ENCODE data around the gene GPS2.

Gene GPS2

DNA sequence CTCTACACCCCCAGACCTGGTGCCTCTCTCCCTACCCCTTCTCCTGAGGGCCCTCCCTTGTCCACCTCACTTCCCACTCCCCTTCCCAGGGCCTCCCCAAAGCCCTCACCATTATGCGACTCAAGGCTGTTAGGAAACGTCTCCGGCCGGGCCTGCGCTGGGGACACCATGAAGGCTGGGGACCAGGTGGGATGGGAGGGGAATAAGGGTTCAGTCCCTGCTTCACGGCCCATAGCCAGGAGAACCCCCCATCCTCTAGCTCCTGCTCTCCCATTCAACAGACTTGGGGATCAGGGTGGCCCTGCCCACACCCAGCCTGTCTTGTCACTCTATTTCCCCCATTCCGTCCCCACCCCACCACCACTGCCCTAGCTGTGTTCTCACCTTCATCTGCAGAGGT, 11.9 kb upstream of the GPS2 start:
- Histone ChIP-seq H2BK5ac (ENCODE audit: low read length) (no peak overlapping the region), H3K18ac (ENCODE audit: low read length) (no peak overlapping the region), H2BK120ac (ENCODE audit: low read depth, low read length) (no peak overlapping the region), H2AK5ac (ENCODE audit: low read length) (no peak overlapping the region), H3K56ac (ENCODE audit: low read length) (peak overlapping the region; percentile 15), H3K4me2 (ENCODE audit: low read length) (no peak overlapping the region), H3K36me3 (ENCODE audit: control insufficient read depth, insufficient read depth, low read length) (peaks cover 13% of the 10 kb centered on the region), H3K4ac (ENCODE audit: low read depth, low read length) (no peak overlapping the region), H3K79me1 (ENCODE audit: low read length) (peaks cover 11% of the 10 kb centered on the region), H4K5ac (ENCODE audit: low read length) (no peak overlapping the region), H3K27ac (ENCODE audit: low read depth, low read length) (no peak overlapping the region), H4K8ac (ENCODE audit: low read depth, low read length) (no peak overlapping the region), H3K4me1 (ENCODE audit: control insufficient read depth, low read depth, low read length) (no peaks in the 10 kb centered on the region), H3K23ac (ENCODE audit: low read length) (no peak overlapping the region), H3K9ac (ENCODE audit: low read length) (no peak overlapping the region), H2BK15ac (replicated peaks; ENCODE audit: low read depth) (no peak overlapping the region), H3K79me2 (ENCODE audit: control insufficient read depth, insufficient read depth, low read length) (peaks cover 13% of the 10 kb centered on the region), H3K4me3 (ENCODE audit: low read length) (no peak overlapping the region), H3K27me3 (ENCODE audit: insufficient read depth, low read length, poor library complexity) (no peaks in the 10 kb centered on the region)
- DNase-seq, result no peak
- WGBS (ENCODE audit: extremely low coverage, insufficient coverage, low lambda C conversion rate), result no CpG with 5 or more reads among the region's 7 CpGs

GRCh38 chr17:7326186-7326585, 11.0 kb upstream of the GPS2 start:
- no peak overlapping the region for H3K4me2 ChIP-seq (ENCODE audit: low read length)
- no CpG with 5 or more reads among the region's 11 CpGs for WGBS (ENCODE audit: extremely low coverage, insufficient coverage, low lambda C conversion rate)
- H3K79me1 ChIP-seq (ENCODE audit: low read length), result peaks cover 11% of the 10 kb centered on the region
- no peak overlapping the region for H2BK5ac ChIP-seq (ENCODE audit: low read length)
- H3K23ac ChIP-seq (ENCODE audit: low read length), result no peak overlapping the region
- H3K4me1 ChIP-seq (ENCODE audit: control insufficient read depth, low read depth, low read length), result no peaks in the 10 kb centered on the region
- no peak overlapping the region for H2BK15ac ChIP-seq (replicated peaks; ENCODE audit: low read depth)
- no peak overlapping the region for H3K18ac ChIP-seq (ENCODE audit: low read length)
- H3K56ac ChIP-seq (ENCODE audit: low read length), result no peak overlapping the region
- DNase-seq, result no peak
- H3K27me3 ChIP-seq (ENCODE audit: insufficient read depth, low read length, poor library complexity), result no peaks in the 10 kb centered on the region
- no peak overlapping the region for H2BK120ac ChIP-seq (ENCODE audit: low read depth, low read length)
- no peak overlapping the region for H3K4ac ChIP-seq (ENCODE audit: low read depth, low read length)
- no peak overlapping the region for H3K27ac ChIP-seq (ENCODE audit: low read depth, low read length)
- peaks cover 16% of the 10 kb centered on the region for H3K36me3 ChIP-seq (ENCODE audit: control insufficient read depth, insufficient read depth, low read length)
- H4K8ac ChIP-seq (ENCODE audit: low read depth, low read length), result no peak overlapping the region
- H3K79me2 ChIP-seq (ENCODE audit: control insufficient read depth, insufficient read depth, low read length), result peaks cover 13% of the 10 kb centered on the region
- no peak overlapping the region for H3K9ac ChIP-seq (ENCODE audit: low read length)
- no peak overlapping the region for H4K5ac ChIP-seq (ENCODE audit: low read length)
- H2AK5ac ChIP-seq (ENCODE audit: low read length), result no peak overlapping the region
- no peak overlapping the region for H3K4me3 ChIP-seq (ENCODE audit: low read length)

GRCh38 chr17:7325031-7325528, 9.9 kb upstream of the GPS2 start:
- Histone ChIP-seq H4K8ac (ENCODE audit: low read depth, low read length) (no peak overlapping the region), H3K36me3 (ENCODE audit: control insufficient read depth, insufficient read depth, low read length) (peaks cover 16% of the 10 kb centered on the region), H3K4me2 (ENCODE audit: low read length) (no peak overlapping the region), H3K79me2 (ENCODE audit: control insufficient read depth, insufficient read depth, low read length) (peaks cover 13% of the 10 kb centered on the region), H2BK120ac (ENCODE audit: low read depth, low read length) (no peak overlapping the region), H3K4ac (ENCODE audit: low read depth, low read length) (no peak overlapping the region), H3K27ac (ENCODE audit: low read depth, low read length) (no peak overlapping the region), H3K23ac (ENCODE audit: low read length) (no peak overlapping the region), H3K79me1 (ENCODE audit: low read length) (peaks cover 11% of the 10 kb centered on the region), H3K18ac (ENCODE audit: low read length) (no peak overlapping the region), H4K5ac (ENCODE audit: low read length) (no peak overlapping the region), H3K56ac (ENCODE audit: low read length) (no peak overlapping the region), H2BK15ac (replicated peaks; ENCODE audit: low read depth) (no peak overlapping the region), H3K4me1 (ENCODE audit: control insufficient read depth, low read depth, low read length) (no peaks in the 10 kb centered on the region), H2BK5ac (ENCODE audit: low read length) (no peak overlapping the region), H3K9ac (ENCODE audit: low read length) (no peak overlapping the region), H2AK5ac (ENCODE audit: low read length) (no peak overlapping the region), H3K27me3 (ENCODE audit: insufficient read depth, low read length, poor library complexity) (no peaks in the 10 kb centered on the region), H3K4me3 (ENCODE audit: low read length) (no peak overlapping the region)
- no peak for DNase-seq
- WGBS (ENCODE audit: extremely low coverage, insufficient coverage, low lambda C conversion rate), result no CpG with 5 or more reads among the region's 19 CpGs

- Histone ChIP-seq H3K36me3 (ENCODE audit: control insufficient read depth, insufficient read depth, low read length) (peaks cover 16% of the 10 kb centered on the region), H4K8ac (ENCODE audit: low read depth, low read length) (no peak overlapping the region), H2BK120ac (ENCODE audit: low read depth, low read length) (no peak overlapping the region), H3K56ac (ENCODE audit: low read length) (no peak overlapping the region), H3K27me3 (ENCODE audit: insufficient read depth, low read length, poor library complexity) (no peaks in the 10 kb centered on the region), H2BK5ac (ENCODE audit: low read length) (no peak overlapping the region), H3K4me2 (ENCODE audit: low read length) (no peak overlapping the region), H3K4ac (ENCODE audit: low read depth, low read length) (no peak overlapping the region), H3K23ac (ENCODE audit: low read length) (no peak overlapping the region), H3K79me1 (ENCODE audit: low read length) (peaks cover 11% of the 10 kb centered on the region), H2BK15ac (replicated peaks; ENCODE audit: low read depth) (no peak overlapping the region), H3K27ac (ENCODE audit: low read depth, low read length) (no peak overlapping the region), H3K4me3 (ENCODE audit: low read length) (no peak overlapping the region), H3K79me2 (ENCODE audit: control insufficient read depth, insufficient read depth, low read length) (peaks cover 13% of the 10 kb centered on the region), H3K18ac (ENCODE audit: low read length) (no peak overlapping the region), H4K5ac (ENCODE audit: low read length) (no peak overlapping the region), H3K4me1 (ENCODE audit: control insufficient read depth, low read depth, low read length) (no peaks in the 10 kb centered on the region), H2AK5ac (ENCODE audit: low read length) (no peak overlapping the region), H3K9ac (ENCODE audit: low read length) (no peak overlapping the region)
- no peak for DNase-seq
- no CpG with 5 or more reads among the region's 3 CpGs for WGBS (ENCODE audit: extremely low coverage, insufficient coverage, low lambda C conversion rate)
These were observed 9.2 kb upstream of the GPS2 start for GRCh38 chr17:7324438-7324779.

DNA sequence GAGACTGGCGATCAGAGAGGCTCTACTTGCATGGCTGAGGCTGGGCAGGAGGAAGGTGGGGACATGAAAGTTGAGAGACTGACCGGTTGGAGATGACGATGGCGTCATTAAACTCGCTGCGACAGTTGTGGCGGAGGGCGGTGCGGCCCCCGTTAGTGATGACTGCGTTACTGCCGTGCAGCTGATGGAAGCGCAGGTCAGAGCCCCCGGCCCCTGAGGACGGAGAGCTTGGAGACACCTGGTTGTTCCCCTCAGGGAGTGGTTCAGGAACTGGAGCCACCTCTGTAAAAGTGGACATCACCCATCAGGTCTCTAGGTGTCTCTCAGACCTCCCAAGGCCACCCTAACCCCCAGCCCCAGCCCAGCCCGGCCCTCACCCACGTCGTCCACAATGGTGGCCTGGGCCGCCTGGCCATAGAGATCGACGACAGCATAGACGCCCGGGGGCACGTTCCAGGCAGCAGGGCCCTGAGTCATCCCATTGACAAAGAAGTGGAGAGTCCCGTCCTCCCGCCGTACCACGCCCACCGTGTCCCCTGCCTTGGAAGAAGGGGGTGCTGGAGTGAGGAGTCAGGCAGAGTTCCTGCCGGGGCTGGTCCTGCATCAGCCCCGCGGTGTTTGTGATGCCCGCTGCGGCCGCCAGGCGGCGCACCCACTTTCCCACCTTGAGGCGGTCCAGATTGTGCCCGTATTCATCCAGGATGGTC, 8.7 kb upstream of the GPS2 start:
- Histone ChIP-seq H2AK5ac (ENCODE audit: low read length) (no peak overlapping the region), H3K79me2 (ENCODE audit: control insufficient read depth, insufficient read depth, low read length) (peaks cover 13% of the 10 kb centered on the region), H3K18ac (ENCODE audit: low read length) (no peak overlapping the region), H3K27me3 (ENCODE audit: insufficient read depth, low read length, poor library complexity) (no peaks in the 10 kb centered on the region), H2BK120ac (ENCODE audit: low read depth, low read length) (no peak overlapping the region), H3K9ac (ENCODE audit: low read length) (no peak overlapping the region), H3K4me1 (ENCODE audit: control insufficient read depth, low read depth, low read length) (no peaks in the 10 kb centered on the region), H4K8ac (ENCODE audit: low read depth, low read length) (no peak overlapping the region), H3K23ac (ENCODE audit: low read length) (no peak overlapping the region), H2BK5ac (ENCODE audit: low read length) (no peak overlapping the region), H3K56ac (ENCODE audit: low read length) (no peak overlapping the region), H2BK15ac (replicated peaks; ENCODE audit: low read depth) (no peak overlapping the region), H3K36me3 (ENCODE audit: control insufficient read depth, insufficient read depth, low read length) (peaks cover 16% of the 10 kb centered on the region), H4K5ac (ENCODE audit: low read length) (no peak overlapping the region), H3K4me3 (ENCODE audit: low read length) (no peak overlapping the region), H3K79me1 (ENCODE audit: low read length) (peaks cover 11% of the 10 kb centered on the region), H3K4ac (ENCODE audit: low read depth, low read length) (no peak overlapping the region), H3K4me2 (ENCODE audit: low read length) (no peak overlapping the region), H3K27ac (ENCODE audit: low read depth, low read length) (no peak overlapping the region)
- WGBS (ENCODE audit: extremely low coverage, insufficient coverage, low lambda C conversion rate), result no CpG with 5 or more reads among the region's 39 CpGs
- peak; percentile 68 for DNase-seq
